Smooth muscle cell (in vitro differentiated cells): ENCODE measurements around the gene MAPKAPK2. TPM values are rescaled to one million over a fixed set of nuclear protein-coding genes. Genes with fewer than 3 reads are reported as not detected.

Experiments
- DNase-seq: peaks from one replicate; lab custom pipeline; 2025; ENCODE audit not compliant: unreplicated experiment; lab: John Stamatoyannopoulos, UW
- H2AFZ ChIP-seq: fragments of 200-600 bp; sonication (generic); 2 replicates; pipeline ENCODE4 v1.6.0; 2016; ENCODE audit warnings: antibody characterized with exemption, low read depth, mild to moderate bottlenecking
- H3F3A ChIP-seq: fragments of 200-600 bp; sonication (generic); 2 replicates; pipeline ENCODE4 v1.6.0; 2017; ENCODE audit warnings: antibody characterized with exemption, low read depth
- H3K27ac ChIP-seq: fragments of 200-600 bp; sonication (generic); 2 replicates; pipeline ENCODE4 v1.5.1; 2016; ENCODE audit warnings: low read depth, mild to moderate bottlenecking
- H3K27me3 ChIP-seq: fragments of 200-600 bp; sonication (generic); 2 replicates; pipeline ENCODE4 v1.6.1; 2016; ENCODE audit warnings: low read depth, mild to moderate bottlenecking
- H3K36me3 ChIP-seq: fragments of 200-600 bp; sonication (generic); 2 replicates; pipeline ENCODE4 v1.5.1; 2016; ENCODE audit warnings: low read depth
- H3K4me1 ChIP-seq: fragments of 200-600 bp; sonication (generic); 2 replicates; pipeline ENCODE4 v1.5.1; 2016; ENCODE audit warnings: low read depth
- H3K4me2 ChIP-seq: fragments of 200-600 bp; sonication (generic); 2 replicates; pipeline ENCODE4 v1.6.0; 2016; ENCODE audit warnings: mild to moderate bottlenecking
- H3K4me3 ChIP-seq: fragments of 200-600 bp; sonication (generic); 2 replicates; pipeline ENCODE4 v1.5.1; 2016; ENCODE audit warnings: mild to moderate bottlenecking
- H3K79me2 ChIP-seq: fragments of 200-600 bp; sonication (generic); 2 replicates; pipeline ENCODE4 v1.6.0; 2016; ENCODE audit warnings: low read depth, mild to moderate bottlenecking
- H3K9ac ChIP-seq: fragments of 200-600 bp; sonication (generic); 2 replicates; pipeline ENCODE4 v1.6.0; 2016; ENCODE audit warnings: low read depth
- H3K9me3 ChIP-seq: fragments of 200-600 bp; sonication (generic); replicated peaks from 2 replicates; pipeline ENCODE4 v1.5.1; 2016; ENCODE audit warnings: low read depth
- H4K20me1 ChIP-seq: fragments of 200-600 bp; sonication (generic); 2 replicates; pipeline ENCODE4 v1.6.0; 2016; ENCODE audit warnings: low read depth
- CTCF ChIP-seq: fragments of 200-600 bp; sonication (generic); IDR thresholded peaks from 2 replicates; pipeline ENCODE4 v1.5.1; 2017; ENCODE audit warnings: borderline replicate concordance, mild to moderate bottlenecking, antibody characterized with exemption; ENCODE audit not compliant: insufficient read depth, poor library complexity, severe bottlenecking
- WGBS: methylation state at CpG from one replicate; pipeline ENCODE4 v1.1.7; 2016; ENCODE audit warnings: low lambda C conversion rate; 5-methylcytosine and 5-hydroxymethylcytosine counted together
- polyA plus RNA-seq: library from polyadenylated mRNA; unstranded; fragments of >200 nt; fragmentation: Nextera tagmentation; extraction: Ambion mirVana; gene quantifications from 2 replicates; pipeline ENCODE4 v1.2.1, GENCODE V29; 2016
- total RNA-seq: library from RNA; depleted of rRNA; stranded (reverse); fragments of >200 nt; gene quantifications from 2 replicates; pipeline ENCODE4 v1.2.3, GENCODE V29; 2014

The MAPKAPK2 gene
- total and polyA plus RNA-seq, 2 experiments from 2014 or later = 14.3 to 40.9 TPM

DNA sequence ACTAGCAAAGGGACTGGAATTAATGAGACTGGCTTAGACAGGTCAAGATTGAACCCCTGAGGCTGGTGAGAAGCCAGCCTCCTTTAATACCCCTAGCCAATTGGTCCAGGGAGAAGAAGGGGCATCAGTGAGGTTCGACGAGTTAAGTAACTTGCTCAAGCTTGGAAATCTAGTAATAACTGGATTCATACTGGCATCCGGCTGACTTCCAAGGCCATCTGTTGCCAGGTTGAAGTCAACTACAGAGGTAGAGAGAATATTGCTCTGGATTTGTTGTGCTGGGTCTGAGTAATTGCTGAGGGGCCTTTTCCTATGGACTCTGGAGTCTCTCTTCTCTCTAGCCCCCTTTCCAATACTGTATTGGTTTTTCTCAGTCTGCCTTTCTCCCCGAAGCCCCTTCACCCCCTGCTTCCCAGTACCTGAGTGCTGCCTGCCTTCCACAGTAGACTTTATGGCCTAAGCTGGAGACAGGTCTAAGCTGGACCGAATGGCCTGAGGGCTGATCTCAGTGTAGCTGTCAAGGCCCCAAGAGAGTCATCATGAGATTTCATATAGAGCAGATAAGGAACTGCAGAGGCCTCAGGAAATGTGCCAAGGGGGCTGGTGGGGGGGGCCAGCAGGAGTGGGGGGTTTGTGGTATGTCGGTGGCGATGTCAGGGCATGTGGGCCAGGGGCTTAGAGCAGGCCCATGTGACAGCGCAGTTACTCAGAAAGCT is 43.4 kb downstream of the MAPKAPK2 start:
- Histone ChIP-seq H3K9me3 (no peaks in the 10 kb centered on the region), H3K4me2 (no peak overlapping the region), H2AFZ (no peak overlapping the region), H3K4me1 (peaks cover 11% of the 10 kb centered on the region), H3K27me3 (no peaks in the 10 kb centered on the region), H3K4me3 (no peak overlapping the region), H3K27ac (no peak overlapping the region), H3K79me2 (peaks cover 60% of the 10 kb centered on the region), H3K9ac (no peak overlapping the region), H3F3A (no peaks in the 10 kb centered on the region), H4K20me1 (peaks cover 100% of the 10 kb centered on the region), H3K36me3 (no peaks in the 10 kb centered on the region)
- DNase-seq = no peak
- WGBS = 77% methylated on average over 8 of the region's 8 CpGs
- no peak for TF ChIP-seq CTCF

DNA sequence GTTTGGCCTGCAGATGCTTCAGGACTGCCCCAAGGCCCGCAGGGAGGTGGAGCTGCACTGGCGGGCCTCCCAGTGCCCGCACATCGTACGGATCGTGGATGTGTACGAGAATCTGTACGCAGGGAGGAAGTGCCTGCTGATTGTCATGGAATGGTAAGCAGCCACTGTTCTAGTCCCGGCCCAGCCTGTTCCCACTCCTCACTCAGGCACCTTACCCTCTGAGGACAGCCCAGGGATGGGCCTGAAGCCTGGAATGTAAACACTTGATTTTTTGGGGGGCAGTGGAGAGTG is 43.9 kb downstream of the MAPKAPK2 start:
- 90% methylated on average over 9 of the region's 9 CpGs for WGBS
- Histone ChIP-seq H3K27me3 (no peaks in the 10 kb centered on the region), H3K9ac (no peak overlapping the region), H3K9me3 (no peaks in the 10 kb centered on the region), H3F3A (no peaks in the 10 kb centered on the region), H3K36me3 (no peaks in the 10 kb centered on the region), H3K4me1 (peaks cover 9% of the 10 kb centered on the region), H4K20me1 (peaks cover 100% of the 10 kb centered on the region), H3K79me2 (peaks cover 55% of the 10 kb centered on the region), H3K4me2 (no peak overlapping the region), H3K27ac (no peak overlapping the region), H3K4me3 (no peak overlapping the region), H2AFZ (no peak overlapping the region)
- DNase-seq = no peak
- TF ChIP-seq CTCF = no peak

- H3K4me3 ChIP-seq = no peak overlapping the region
- H3K9ac ChIP-seq = no peak overlapping the region
- H2AFZ ChIP-seq = no peak overlapping the region
- H3F3A ChIP-seq = peaks cover 2% of the 10 kb centered on the region
- peaks cover 5% of the 10 kb centered on the region for H3K4me1 ChIP-seq
- no peak overlapping the region for H3K27ac ChIP-seq
- WGBS = 96% methylated on average over 6 of the region's 6 CpGs
- H3K79me2 ChIP-seq = peaks cover 51% of the 10 kb centered on the region
- no peak for DNase-seq
- no peaks in the 10 kb centered on the region for H3K36me3 ChIP-seq
- no peak overlapping the region for H3K4me2 ChIP-seq
- H3K9me3 ChIP-seq = no peaks in the 10 kb centered on the region
- TF ChIP-seq CTCF = no peak
- no peaks in the 10 kb centered on the region for H3K27me3 ChIP-seq
- peaks cover 100% of the 10 kb centered on the region for H4K20me1 ChIP-seq
Measured at GRCh38 chr1:206729050-206729449, 44.3 kb downstream of the MAPKAPK2 start.

DNA sequence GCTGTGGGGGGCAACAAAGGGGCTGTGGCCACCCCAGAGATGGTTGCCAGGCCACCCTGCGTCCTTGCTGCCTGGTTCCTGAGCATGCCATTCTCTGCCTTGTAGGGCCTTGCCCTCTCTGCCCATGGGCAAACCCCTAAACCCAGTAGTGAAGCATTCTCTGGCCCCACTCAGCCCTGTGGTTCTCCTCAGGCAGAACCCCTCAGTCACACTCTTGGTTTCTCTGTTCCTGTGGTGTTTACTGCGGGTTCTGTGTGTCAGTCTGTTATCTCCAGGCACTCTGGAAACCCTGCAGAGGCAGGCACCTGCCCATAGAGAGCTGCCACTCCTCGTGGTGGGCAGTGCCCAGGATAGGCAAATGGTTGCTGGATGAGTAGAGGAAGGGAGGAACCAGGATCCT is 44.8 kb downstream of the MAPKAPK2 start:
- Histone ChIP-seq H3K79me2 (peaks cover 46% of the 10 kb centered on the region), H3K4me1 (peaks cover under 1% of the 10 kb centered on the region), H3F3A (peaks cover 6% of the 10 kb centered on the region), H2AFZ (no peak overlapping the region), H3K9ac (no peak overlapping the region), H3K36me3 (no peaks in the 10 kb centered on the region), H4K20me1 (peaks cover 100% of the 10 kb centered on the region), H3K4me2 (no peak overlapping the region), H3K9me3 (no peaks in the 10 kb centered on the region), H3K27me3 (no peaks in the 10 kb centered on the region), H3K27ac (no peak overlapping the region), H3K4me3 (no peak overlapping the region)
- no peak for TF ChIP-seq CTCF
- 82% methylated on average over 3 of the region's 3 CpGs for WGBS
- no peak for DNase-seq
